Bronchial epithelial cell (primary cell): ENCODE results near the gene CLEC20A. TPM values are rescaled to one million over a fixed set of nuclear protein-coding genes. Genes with fewer than 3 reads are reported as not detected.

Experiments used
- DNase-seq: peaks from one replicate; pipeline ENCODE4 v3.0.0-alpha.2; 2010; ENCODE audit warnings: low read depth
- FAIRE-seq: peaks from 2 replicates; lab custom pipeline; 2011; peaks lifted over from hg19 to GRCh38; lab: Jason Lieb, UNC
- H3K27me3 ChIP-seq: 2 replicates; pipeline ENCODE4 v1.5.1; 2011; ENCODE audit warnings: low read length; ENCODE audit not compliant: control insufficient read depth, insufficient read depth
- H3K36me3 ChIP-seq: 2 replicates; pipeline ENCODE4 v1.5.1; 2011; ENCODE audit warnings: low read length; ENCODE audit not compliant: control insufficient read depth, insufficient read depth
- H3K4me3 ChIP-seq: 2 replicates; pipeline ENCODE4 v1.5.1; 2011; ENCODE audit warnings: mild to moderate bottlenecking, low read depth, low read length, control low read depth
- CTCF ChIP-seq: IDR thresholded peaks from 2 replicates; pipeline ENCODE4 v1.5.1; 2011; ENCODE audit warnings: mild to moderate bottlenecking, moderate library complexity, low read length, control low read depth, inconsistent platforms; ENCODE audit not compliant: insufficient read depth, severe bottlenecking
- total RNA-seq: library from RNA; depleted of rRNA; stranded (reverse); fragments of >200 nt; gene quantifications from 2 replicates; pipeline ENCODE4 v1.2.1, GENCODE V29; 2014

The CLEC20A gene
- not detected in 2 replicates for total RNA-seq

- no peak for TF ChIP-seq CTCF
- Histone ChIP-seq H3K27me3 (peaks cover 1% of the 10 kb centered on the region), H3K36me3 (no peaks in the 10 kb centered on the region), H3K4me3 (no peak within 1 kb of the TSS)
- FAIRE-seq (no peak), DNase-seq (no peak)
Measured at GRCh38 chr1:178496410-178497135, at the start of gene CLEC20A. Gene CLEC20A, minus strand, starts transcription at chr1:178496964. Its CDS starts 25 bp downstream, at chr1:178496939.

DNA sequence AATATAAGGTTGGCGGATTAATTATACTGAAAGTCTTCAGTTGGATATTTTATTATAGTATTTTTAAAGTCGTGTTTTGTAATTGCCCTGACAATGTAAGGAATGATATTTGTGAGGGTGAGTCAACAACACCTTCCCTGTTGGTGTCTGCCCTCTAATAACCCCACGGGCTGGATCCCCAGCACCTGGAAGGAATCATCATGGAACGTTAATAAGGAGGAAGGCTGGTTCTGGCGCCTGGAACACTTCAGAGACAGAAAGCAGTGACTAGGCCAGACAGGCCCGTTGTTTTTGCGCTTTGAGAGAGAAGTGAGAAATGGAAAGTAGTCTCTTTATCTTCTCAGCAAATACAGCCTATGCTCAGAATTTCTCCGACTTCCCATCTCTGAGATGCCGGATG lies 47.8 kb upstream of the CLEC20A start:
- DNase-seq (peak; percentile 33), FAIRE-seq (no peak)
- no peak overlapping the region for H3K4me3 ChIP-seq
- no peaks in the 10 kb centered on the region for H3K36me3 ChIP-seq
- no peak for TF ChIP-seq CTCF
- no peaks in the 10 kb centered on the region for H3K27me3 ChIP-seq

- H3K36me3 ChIP-seq, result no peaks in the 10 kb centered on the region
- peak; percentile 6 for DNase-seq
- no peaks in the 10 kb centered on the region for H3K27me3 ChIP-seq
- no peak for TF ChIP-seq CTCF
- FAIRE-seq, result no peak
- H3K4me3 ChIP-seq, result peak overlapping the region; percentile 73
Measured at GRCh38 chr1:178543290-178543607, 46.5 kb upstream of the CLEC20A start.

GRCh38 chr1:178542554-178543289 lies 46.0 kb upstream of the CLEC20A start:
- peak; percentile 90 for TF ChIP-seq CTCF
- H3K27me3 ChIP-seq, result no peaks in the 10 kb centered on the region
- no peak for FAIRE-seq
- DNase-seq, result peak; percentile 50
- no peaks in the 10 kb centered on the region for H3K36me3 ChIP-seq
- peak overlapping the region; percentile 73 for H3K4me3 ChIP-seq

- no peak for FAIRE-seq
- no peaks in the 10 kb centered on the region for H3K27me3 ChIP-seq
- TF ChIP-seq CTCF, result no peak
- no peaks in the 10 kb centered on the region for H3K36me3 ChIP-seq
- H3K4me3 ChIP-seq, result peak overlapping the region; percentile 73
- no peak for DNase-seq
Measured at GRCh38 chr1:178541829-178542553, 45.2 kb upstream of the CLEC20A start.
